ENCODE data around the gene NAALADL2. TPM values are rescaled to one million over a fixed set of nuclear protein-coding genes. Genes with fewer than 3 reads are reported as not detected.

The NAALADL2 gene
- total RNA-seq, 2 experiments from 2014 or later: 0.30 to 1.2 TPM

DNA sequence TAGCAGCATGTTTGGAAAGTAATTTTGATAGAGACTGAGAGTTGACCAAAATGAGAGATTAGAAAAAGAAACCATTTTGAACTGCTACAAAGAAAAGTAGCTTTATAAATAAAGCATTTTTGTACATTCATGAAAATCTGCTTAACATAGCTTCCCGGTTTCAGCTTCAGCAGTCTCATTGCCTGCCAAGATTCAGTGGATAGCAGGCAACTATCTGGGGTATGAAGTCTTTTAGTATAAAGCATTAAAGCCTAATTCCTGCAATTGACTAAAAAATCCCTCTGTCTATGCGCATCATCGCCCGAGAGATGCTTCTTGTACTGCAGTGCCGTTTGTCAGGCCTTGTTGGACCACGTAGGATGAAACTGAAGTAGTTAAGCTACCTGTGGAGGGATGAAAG lies 588.4 kb downstream of the NAALADL2 start:
- H3K27ac Mint-ChIP-seq: no peak overlapping the region
- intact Hi-C loops (cut with DNase I, micrococcal nuclease): no loop called here
- POLR2A ChIA-PET: no interaction called here
- no peak overlapping the region for H3K4me3 Mint-ChIP-seq
- H3K36me3 ChIP-seq (ENCODE audit: insufficient read depth, low read length): no peaks in the 10 kb centered on the region
- no peaks in the 10 kb centered on the region for H3K4me1 ChIP-seq (ENCODE audit: insufficient read depth, low read length)
- no peak overlapping the region for H3K27ac ChIP-seq (ENCODE audit: low read depth in 1 of 2, low read length in 2 of 2)
- H3K27me3 Mint-ChIP-seq: no peaks in the 10 kb centered on the region
- H3K9me3 ChIP-seq (ENCODE audit: control insufficient read depth in 1 of 2, insufficient read depth in 1 of 2, low read length in 2 of 2): peaks cover 0 to 4% of the 10 kb centered on the region in 2 experiments
- H3K27me3 ChIP-seq (ENCODE audit: control insufficient read depth in 1 of 2, insufficient read depth in 2 of 2, low read length in 2 of 2): no peaks in the 10 kb centered on the region
- ATAC-seq (ENCODE audit: poor library complexity) (no peak), DNase-seq (no peak)
- H3K9me3 Mint-ChIP-seq: peaks cover 7% of the 10 kb centered on the region
- H3K4me3 ChIP-seq (ENCODE audit: low read length): no peak overlapping the region
- CTCF ChIA-PET: no interaction called here
- no peaks in the 10 kb centered on the region for H3K36me3 Mint-ChIP-seq (ENCODE audit: low read depth)
- TF ChIP-seq, protein P1, sequence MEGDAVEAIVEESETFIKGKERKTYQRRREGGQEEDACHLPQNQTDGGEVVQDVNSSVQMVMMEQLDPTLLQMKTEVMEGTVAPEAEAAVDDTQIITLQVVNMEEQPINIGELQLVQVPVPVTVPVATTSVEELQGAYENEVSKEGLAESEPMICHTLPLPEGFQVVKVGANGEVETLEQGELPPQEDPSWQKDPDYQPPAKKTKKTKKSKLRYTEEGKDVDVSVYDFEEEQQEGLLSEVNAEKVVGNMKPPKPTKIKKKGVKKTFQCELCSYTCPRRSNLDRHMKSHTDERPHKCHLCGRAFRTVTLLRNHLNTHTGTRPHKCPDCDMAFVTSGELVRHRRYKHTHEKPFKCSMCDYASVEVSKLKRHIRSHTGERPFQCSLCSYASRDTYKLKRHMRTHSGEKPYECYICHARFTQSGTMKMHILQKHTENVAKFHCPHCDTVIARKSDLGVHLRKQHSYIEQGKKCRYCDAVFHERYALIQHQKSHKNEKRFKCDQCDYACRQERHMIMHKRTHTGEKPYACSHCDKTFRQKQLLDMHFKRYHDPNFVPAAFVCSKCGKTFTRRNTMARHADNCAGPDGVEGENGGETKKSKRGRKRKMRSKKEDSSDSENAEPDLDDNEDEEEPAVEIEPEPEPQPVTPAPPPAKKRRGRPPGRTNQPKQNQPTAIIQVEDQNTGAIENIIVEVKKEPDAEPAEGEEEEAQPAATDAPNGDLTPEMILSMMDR (IDR thresholded peaks at IDR 0.05): no peak
- H3K4me1 Mint-ChIP-seq (ENCODE audit: low read depth): no peaks in the 10 kb centered on the region

DNA sequence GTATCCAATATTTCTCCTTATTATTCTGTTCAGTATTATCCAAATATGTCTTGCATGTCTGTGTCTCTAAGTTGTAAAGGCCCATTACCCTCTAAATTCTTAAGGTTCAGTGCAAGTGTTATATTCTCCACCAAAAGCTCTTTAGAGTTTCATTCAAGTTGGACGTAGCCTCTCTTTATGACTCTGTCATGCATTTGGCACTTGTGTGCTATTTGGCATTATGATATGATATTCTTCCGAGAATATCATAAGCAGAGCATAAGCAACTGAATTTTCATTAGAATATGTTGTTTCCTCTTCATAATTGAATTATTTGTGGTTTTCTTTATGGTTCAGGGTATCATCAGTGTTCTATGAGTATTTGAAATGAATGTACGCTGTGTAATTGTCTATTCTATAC lies 594.2 kb downstream of the NAALADL2 start:
- intact Hi-C loops (cut with DNase I, micrococcal nuclease): no loop called here
- TF ChIP-seq, protein P1 (IDR thresholded peaks at IDR 0.05): no peak
- H3K27me3 Mint-ChIP-seq: no peaks in the 10 kb centered on the region
- no peaks in the 10 kb centered on the region for H3K4me1 Mint-ChIP-seq (ENCODE audit: low read depth)
- Histone ChIP-seq H3K27ac (ENCODE audit: low read depth in 1 of 2, low read length in 2 of 2) (no peak overlapping the region), H3K27me3 (ENCODE audit: control insufficient read depth in 1 of 2, insufficient read depth in 2 of 2, low read length in 2 of 2) (no peaks in the 10 kb centered on the region), H3K4me1 (ENCODE audit: insufficient read depth, low read length) (no peaks in the 10 kb centered on the region), H3K36me3 (ENCODE audit: insufficient read depth, low read length) (no peaks in the 10 kb centered on the region), H3K9me3 (ENCODE audit: control insufficient read depth in 1 of 2, insufficient read depth in 1 of 2, low read length in 2 of 2) (peaks cover 0 to 4% of the 10 kb centered on the region in 2 experiments), H3K4me3 (ENCODE audit: low read length) (no peak overlapping the region)
- no peak for ATAC-seq (ENCODE audit: poor library complexity)
- DNase-seq: no peak
- POLR2A ChIA-PET: no interaction called here
- H3K4me3 Mint-ChIP-seq: no peak overlapping the region
- CTCF ChIA-PET: no interaction called here
- H3K36me3 Mint-ChIP-seq (ENCODE audit: low read depth): no peaks in the 10 kb centered on the region
- no peak overlapping the region for H3K27ac Mint-ChIP-seq
- H3K9me3 Mint-ChIP-seq: peaks cover 4% of the 10 kb centered on the region

DNA sequence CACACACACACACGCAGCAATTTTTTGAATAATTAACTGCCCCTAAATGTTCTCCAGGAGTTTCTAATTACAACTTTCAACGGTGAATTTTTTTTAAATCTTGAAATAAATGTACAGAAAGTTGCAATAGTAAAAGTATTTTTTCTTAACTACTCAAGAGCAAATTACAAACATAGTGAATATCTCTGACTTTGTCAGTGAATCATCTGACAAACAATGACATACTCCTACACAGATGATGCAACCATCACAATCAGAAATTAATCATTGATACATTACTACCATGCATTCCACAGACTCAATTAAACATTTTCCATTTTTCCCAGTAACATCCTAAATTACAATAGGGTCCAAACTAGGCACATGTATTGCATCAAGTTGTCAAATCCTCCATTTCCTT lies 597.3 kb downstream of the NAALADL2 start:
- Mint-ChIP-seq H3K4me3 (no peak overlapping the region), H3K27ac (no peak overlapping the region), H3K9me3 (peaks cover 12% of the 10 kb centered on the region), H3K36me3 (ENCODE audit: low read depth) (no peaks in the 10 kb centered on the region), H3K4me1 (ENCODE audit: low read depth) (no peaks in the 10 kb centered on the region), H3K27me3 (no peaks in the 10 kb centered on the region)
- no peaks in the 10 kb centered on the region for H3K36me3 ChIP-seq (ENCODE audit: insufficient read depth, low read length)
- no peaks in the 10 kb centered on the region for H3K27me3 ChIP-seq (ENCODE audit: control insufficient read depth in 1 of 2, insufficient read depth in 2 of 2, low read length in 2 of 2)
- H3K9me3 ChIP-seq (ENCODE audit: control insufficient read depth in 1 of 2, insufficient read depth in 1 of 2, low read length in 2 of 2): no peaks in the 10 kb centered on the region
- H3K4me3 ChIP-seq (ENCODE audit: low read length): no peak overlapping the region
- no peak for ATAC-seq (ENCODE audit: poor library complexity)
- no peaks in the 10 kb centered on the region for H3K4me1 ChIP-seq (ENCODE audit: insufficient read depth, low read length)
- H3K27ac ChIP-seq (ENCODE audit: low read depth in 1 of 2, low read length in 2 of 2): no peak overlapping the region
- TF ChIP-seq, protein P1 (IDR thresholded peaks at IDR 0.05): no peak
- CTCF ChIA-PET: no interaction called here
- intact Hi-C loops (cut with DNase I, micrococcal nuclease): no loop called here
- DNase-seq: no peak
- POLR2A ChIA-PET: no interaction called here

All from CD4-positive, alpha-beta T cell (primary cell).